Measurements from ENCODE around the gene F2. TPM values are rescaled to one million over a fixed set of nuclear protein-coding genes. Genes with fewer than 3 reads are reported as not detected.

F2 gene
- total RNA-seq, 1 experiment from 2014 or later = 0.47 TPM

GRCh38 chr11:46678741-46679130 lies 40.3 kb upstream of the F2 start:
- CTCF ChIA-PET = no interaction called here
- TF ChIP-seq CEBPB (IDR thresholded peaks at IDR 0.05; ENCODE audit: low read depth) (no peak), SP1 (IDR thresholded peaks at IDR 0.05; ENCODE audit: low read depth) (no peak)
- Histone ChIP-seq H3K4me3 (replicated peaks in 1 of 2; ENCODE audit: low read depth in 1 of 2, low read length in 2 of 2) (no peak overlapping the region), H3K4me1 (ENCODE audit: control insufficient read depth in 1 of 2, insufficient read depth in 2 of 2, low read length in 2 of 2) (peaks cover 4 to 17% of the 10 kb centered on the region in 2 experiments), H3K9me3 (ENCODE audit: control insufficient read depth in 1 of 2, insufficient read depth in 1 of 2, low read depth in 1 of 2, low read length in 2 of 2) (no peaks in the 10 kb centered on the region), H4K20me1 (ENCODE audit: insufficient read depth) (no peaks in the 10 kb centered on the region), H3K9me2 (ENCODE audit: insufficient read depth) (no peaks in the 10 kb centered on the region), H3K4me2 (ENCODE audit: low read length) (no peak overlapping the region), H2AFZ (ENCODE audit: low read depth, low read length, poor library complexity, severe bottlenecking) (no peak overlapping the region), H3K27me3 (ENCODE audit: insufficient read depth, low read length) (no peaks in the 10 kb centered on the region), H3K36me3 (ENCODE audit: control insufficient read depth in 1 of 2, insufficient read depth in 2 of 2, low read length in 2 of 2) (peaks cover 1 to 4% of the 10 kb centered on the region in 2 experiments; a peak in 1 of 4 replicates), H3K79me2 (ENCODE audit: insufficient read depth, low read length) (no peaks in the 10 kb centered on the region), H3K9ac (ENCODE audit: low read length) (no peak overlapping the region), H3K27ac (ENCODE audit: low read depth, low read length) (no peak overlapping the region)
- POLR2A ChIA-PET = no interaction called here
- RAD21 ChIA-PET (ENCODE audit: low non-redundant PET in 1 of 2, low total read pairs in 2 of 2, uncharacterized antibody in 2 of 2, unreplicated experiment in 2 of 2) = no interaction called here
- DNase-seq (ENCODE audit: low read depth, low spot score) (no peak), ATAC-seq (no peak)
- BruUV-seq (replicated peaks) = no TSS peak
- intact Hi-C loops (cut with micrococcal nuclease) = no loop called here

DNA sequence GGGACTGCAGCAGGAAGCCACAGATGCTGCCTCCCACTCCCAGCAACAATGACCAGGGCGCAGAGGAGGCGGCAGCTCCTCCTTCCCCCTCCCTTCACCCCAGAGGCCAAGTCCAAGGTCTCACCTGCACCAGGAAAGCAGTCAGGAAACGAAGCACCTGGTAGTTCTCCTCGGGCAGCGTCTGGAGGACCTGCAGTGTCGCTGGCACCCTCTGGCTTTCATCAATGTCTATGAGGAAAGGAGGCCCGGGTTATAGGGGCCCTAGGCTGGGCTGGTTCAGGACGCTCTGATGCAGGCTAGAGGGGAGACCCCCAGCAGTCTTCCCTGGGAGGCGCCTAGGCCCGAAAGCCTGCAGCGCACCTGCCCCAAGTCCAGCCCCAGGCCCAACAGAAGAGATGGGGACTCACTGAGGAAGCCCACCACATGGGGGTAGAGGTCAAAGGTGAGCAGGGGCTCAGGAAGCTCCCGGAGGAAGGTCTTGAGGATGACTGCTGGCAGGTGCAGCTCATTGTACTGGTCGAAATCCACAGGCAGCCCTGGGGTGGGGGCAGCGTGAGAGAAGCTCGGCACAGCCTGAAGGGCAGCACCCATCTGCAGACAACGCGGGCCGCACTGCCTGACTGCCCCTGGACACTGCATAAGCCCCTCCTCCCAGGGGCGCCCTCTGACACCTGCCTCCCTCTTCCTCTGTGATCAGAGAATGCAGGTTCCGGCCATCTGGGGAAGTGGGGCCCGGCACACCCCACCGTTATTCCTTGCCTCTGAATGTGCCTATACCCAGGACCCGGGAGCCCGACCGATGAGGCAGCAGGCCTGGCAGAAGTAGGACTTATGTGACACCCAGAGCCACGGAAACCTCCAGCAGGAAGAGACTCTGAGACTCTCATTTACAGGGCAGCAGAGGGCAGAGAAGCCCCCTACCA lies 39.5 kb upstream of the F2 start:
- no peaks in the 10 kb centered on the region for H4K20me1 ChIP-seq (ENCODE audit: insufficient read depth)
- no peak for TF ChIP-seq TCF7L2 (IDR thresholded peaks at IDR 0.05; ENCODE audit: borderline replicate concordance, extremely low read depth, insufficient read depth, insufficient read length)
- TF ChIP-seq POLR2AphosphoS5 (IDR thresholded peaks at IDR 0.05; ENCODE audit: low read depth, low read length) = no peak
- TF ChIP-seq JUND (IDR thresholded peaks at IDR 0.05) = no peak
- TF ChIP-seq EGR1 (IDR thresholded peaks at IDR 0.05; ENCODE audit: low read depth) = no peak
- TF ChIP-seq ZNF274 (IDR thresholded peaks at IDR 0.05; ENCODE audit: low read depth, low read length) = no peak
- no peak for TF ChIP-seq ATF3 (IDR thresholded peaks at IDR 0.05)
- TF ChIP-seq, protein P1, sequence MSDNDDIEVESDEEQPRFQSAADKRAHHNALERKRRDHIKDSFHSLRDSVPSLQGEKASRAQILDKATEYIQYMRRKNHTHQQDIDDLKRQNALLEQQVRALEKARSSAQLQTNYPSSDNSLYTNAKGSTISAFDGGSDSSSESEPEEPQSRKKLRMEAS (IDR thresholded peaks at IDR 0.05) = no peak
- no peak for TF ChIP-seq ZFX (IDR thresholded peaks at IDR 0.05)
- no peak for TF ChIP-seq SP1 (IDR thresholded peaks at IDR 0.05; ENCODE audit: low read depth)
- TF ChIP-seq EZH2 (IDR thresholded peaks at IDR 0.05) = no peak
- TF ChIP-seq ELF1 (IDR thresholded peaks at IDR 0.05; ENCODE audit: borderline replicate concordance, low read depth) = no peak
- TF ChIP-seq CTCF (IDR thresholded peaks at IDR 0.05 in 2 of 3, conservative IDR thresholded peaks at IDR 0.05 in 1 of 3; ENCODE audit: borderline replicate concordance in 1 of 3, insufficient read depth in 1 of 3, low read depth in 2 of 3, low read length in 2 of 3) = no peak
- TF ChIP-seq YY1 (IDR thresholded peaks at IDR 0.05; ENCODE audit: extremely low read depth, insufficient replicate concordance, low read depth, low read length) = no peak
- no peak for TF ChIP-seq SRF (IDR thresholded peaks at IDR 0.05; ENCODE audit: low read depth)
- TF ChIP-seq POLR2A (IDR thresholded peaks at IDR 0.05; ENCODE audit: borderline replicate concordance, extremely low read depth, insufficient read depth, insufficient read length) = no peak
- no peak for TF ChIP-seq SIN3A (IDR thresholded peaks at IDR 0.05; ENCODE audit: low read depth)

More for the DNA sequence above, 39.5 kb upstream of the F2 start:
- Histone ChIP-seq H3K9me2 (ENCODE audit: insufficient read depth) (no peaks in the 10 kb centered on the region), H3K4me1 (ENCODE audit: control insufficient read depth in 1 of 2, insufficient read depth in 2 of 2, low read length in 2 of 2) (peaks cover 4 to 25% of the 10 kb centered on the region in 2 experiments), H3K79me2 (ENCODE audit: insufficient read depth, low read length) (no peaks in the 10 kb centered on the region), H3K27ac (ENCODE audit: low read depth, low read length) (no peak overlapping the region), H3K27me3 (ENCODE audit: insufficient read depth, low read length) (no peaks in the 10 kb centered on the region), H3K36me3 (ENCODE audit: control insufficient read depth in 1 of 2, insufficient read depth in 2 of 2, low read length in 2 of 2) (0 out of 4 replicates have a peak, but pooled peaks cover 0 to 4% of the 10 kb centered on the region in 2 experiments), H3K4me3 (replicated peaks in 1 of 2; ENCODE audit: low read depth in 1 of 2, low read length in 2 of 2) (no peak overlapping the region), H2AFZ (ENCODE audit: low read depth, low read length, poor library complexity, severe bottlenecking) (no peak overlapping the region), H3K9ac (ENCODE audit: low read length) (no peak overlapping the region), H3K4me2 (ENCODE audit: low read length) (no peak overlapping the region), H3K9me3 (ENCODE audit: control insufficient read depth in 1 of 2, insufficient read depth in 1 of 2, low read depth in 1 of 2, low read length in 2 of 2) (no peaks in the 10 kb centered on the region)
- CTCF ChIA-PET = no interaction called here
- no TSS peak for BruUV-seq (replicated peaks)
- RAD21 ChIA-PET (ENCODE audit: low non-redundant PET in 1 of 2, low total read pairs in 2 of 2, uncharacterized antibody in 2 of 2, unreplicated experiment in 2 of 2) = no interaction called here
- ATAC-seq (no peak), DNase-seq (ENCODE audit: low read depth, low spot score) (no peak)
- POLR2A ChIA-PET = no interaction called here
- intact Hi-C loops (cut with micrococcal nuclease) = no loop called here
